RWPE2 (cell line): Measurements from ENCODE around the gene PPIL6.
A peak's percentile ranks its signal among the peaks of the same experiment; 100 is the strongest.

Experiments
- ATAC-seq: fragments of 200-7000 bp; cut with Tn5 transposase; 3 replicates; pipeline ENCODE4 v1.9.1; 2021; ENCODE audit warnings: low read depth
- DNase-seq: peaks from one replicate; pipeline ENCODE4 v3.0.0-alpha.2; 2020; ENCODE audit warnings: low spot score
- H3K27ac ChIP-seq: fragments of 450-650 bp; 2 replicates; pipeline ENCODE4 v1.5.1; 2017; ENCODE audit warnings: mild to moderate bottlenecking; ENCODE audit not compliant: poor library complexity, severe bottlenecking
- H3K27me3 ChIP-seq: fragments of 250-450 bp; sonication (Bioruptor Pico); 2 replicates; pipeline ENCODE4 v1.5.1; 2021; ENCODE audit warnings: mild to moderate bottlenecking, moderate library complexity; ENCODE audit not compliant: insufficient read depth, poor library complexity, severe bottlenecking
- H3K36me3 ChIP-seq: fragments of 250-450 bp; sonication (Bioruptor Pico); 2 replicates; pipeline ENCODE4 v1.5.1; 2020; ENCODE audit warnings: low read depth, mild to moderate bottlenecking, moderate library complexity
- H3K4me1 ChIP-seq: fragments of 250-450 bp; sonication (Bioruptor Pico); 2 replicates; pipeline ENCODE4 v1.5.1; 2021; ENCODE audit warnings: mild to moderate bottlenecking, moderate library complexity; ENCODE audit not compliant: insufficient read depth, poor library complexity, severe bottlenecking
- H3K4me3 ChIP-seq: fragments of 250-450 bp; sonication (Bioruptor Pico); 2 replicates; pipeline ENCODE4 v1.5.1; 2021; ENCODE audit warnings: mild to moderate bottlenecking, moderate library complexity; ENCODE audit not compliant: severe bottlenecking
- H3K9me3 ChIP-seq: fragments of 250-450 bp; sonication (Bioruptor Pico); 2 replicates; pipeline ENCODE4 v1.5.1; 2021; ENCODE audit warnings: mild to moderate bottlenecking, moderate library complexity; ENCODE audit not compliant: severe bottlenecking
- CTCF ChIP-seq: fragments of 450-650 bp; IDR thresholded peaks from one replicate; pipeline ENCODE4 v1.5.1; 2017; ENCODE audit warnings: mild to moderate bottlenecking, moderate library complexity; ENCODE audit not compliant: poor library complexity, severe bottlenecking

The PPIL6 gene

DNA sequence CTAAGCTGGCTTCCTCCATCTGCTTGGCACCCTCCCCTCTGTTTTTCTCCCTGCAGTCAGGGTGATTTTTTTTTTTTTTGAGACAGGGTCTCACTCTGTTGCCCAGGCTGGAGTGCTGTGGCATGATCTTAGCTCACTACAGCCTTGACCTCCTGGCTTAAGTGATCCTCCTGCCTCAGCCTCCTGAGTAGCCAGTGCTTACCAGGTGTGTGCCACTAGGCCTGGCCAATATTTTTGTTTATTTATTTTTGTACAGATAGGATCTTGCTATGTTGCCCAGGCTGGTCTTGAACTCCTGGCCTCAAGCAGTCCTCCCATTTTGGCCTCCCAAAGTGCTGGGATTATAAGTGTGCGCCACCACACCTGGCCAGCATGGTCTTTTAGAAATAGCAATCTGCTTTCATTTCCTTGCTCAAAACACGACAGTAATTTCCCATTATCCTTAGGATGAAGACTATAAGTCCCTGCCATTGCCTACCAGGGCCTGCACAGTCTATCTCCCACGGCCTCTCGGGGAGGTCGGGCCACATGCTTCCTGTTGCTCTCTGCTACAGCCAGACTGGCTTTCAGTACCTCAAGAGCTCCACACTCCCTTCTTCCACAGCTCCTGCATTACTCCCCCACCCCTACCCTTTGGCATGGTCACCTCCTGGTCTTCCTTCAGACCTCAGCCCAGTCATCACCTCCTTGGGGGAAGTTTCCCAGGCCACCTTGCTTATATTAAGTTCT is 47.1 kb downstream of the PPIL6 start:
- no peak for ATAC-seq
- Histone ChIP-seq H3K4me1 (no peaks in the 10 kb centered on the region), H3K27ac (no peak overlapping the region), H3K36me3 (no peaks in the 10 kb centered on the region), H3K27me3 (no peaks in the 10 kb centered on the region), H3K4me3 (no peak overlapping the region), H3K9me3 (no peaks in the 10 kb centered on the region)
- DNase-seq: no peak
- no peak for TF ChIP-seq CTCF

GRCh38 chr6:109389650-109390274 is 50.7 kb downstream of the PPIL6 start:
- no peaks in the 10 kb centered on the region for H3K36me3 ChIP-seq
- H3K4me3 ChIP-seq: no peak overlapping the region
- no peak for ATAC-seq
- H3K9me3 ChIP-seq: no peaks in the 10 kb centered on the region
- TF ChIP-seq CTCF: no peak
- H3K27me3 ChIP-seq: no peaks in the 10 kb centered on the region
- DNase-seq: no peak
- H3K4me1 ChIP-seq: peaks cover 2% of the 10 kb centered on the region
- H3K27ac ChIP-seq: no peak overlapping the region

GRCh38 chr6:109388265-109388664 is 52.2 kb downstream of the PPIL6 start:
- DNase-seq (no peak), ATAC-seq (0 out of 3 replicates have a peak, but pooled peaks have one; percentile 29)
- Histone ChIP-seq H3K4me3 (no peak overlapping the region), H3K27ac (no peak overlapping the region), H3K9me3 (no peaks in the 10 kb centered on the region), H3K27me3 (no peaks in the 10 kb centered on the region), H3K36me3 (no peaks in the 10 kb centered on the region), H3K4me1 (peaks cover 16% of the 10 kb centered on the region)
- TF ChIP-seq CTCF: no peak

DNA sequence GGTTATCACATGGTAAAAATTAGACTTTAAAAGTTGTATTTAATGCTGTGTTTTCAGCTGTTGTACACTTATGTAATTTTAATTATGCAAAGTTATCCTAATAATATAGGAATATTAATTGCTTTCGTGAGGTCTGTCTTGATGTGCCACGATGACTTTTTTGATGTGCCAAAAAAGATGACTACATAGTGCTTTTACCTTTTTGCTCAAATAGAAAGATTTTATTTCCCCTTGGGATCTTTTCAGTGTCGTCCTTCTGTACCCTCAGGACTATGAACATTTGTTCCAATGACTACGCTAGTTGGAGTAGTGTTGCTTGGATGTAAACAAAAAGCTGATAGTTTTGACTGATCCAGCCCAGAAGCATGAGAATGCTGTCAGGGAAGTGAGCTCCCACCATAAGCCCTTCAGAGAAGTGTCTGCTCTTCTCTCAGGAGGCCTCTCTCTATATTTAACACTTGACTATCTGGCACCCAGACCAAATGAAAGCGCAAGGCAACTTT is 56.9 kb downstream of the PPIL6 start:
- DNase-seq (no peak), ATAC-seq (no peak)
- peak; percentile 51 for TF ChIP-seq CTCF
- H3K4me3 ChIP-seq: peak overlapping the region; percentile 78
- H3K36me3 ChIP-seq: peaks cover 12% of the 10 kb centered on the region
- H3K27me3 ChIP-seq: no peaks in the 10 kb centered on the region
- H3K4me1 ChIP-seq: peaks cover 26% of the 10 kb centered on the region
- H3K27ac ChIP-seq: peak overlapping the region; percentile 92
- no peaks in the 10 kb centered on the region for H3K9me3 ChIP-seq
